K562 (cell line): ENCODE data around the gene MEAF6. TPM values are rescaled to one million over a fixed set of nuclear protein-coding genes. Genes with fewer than 3 reads are reported as not detected.

Experiments
- ATAC-seq: fragments of 200-7000 bp; cut with Tn5 transposase; 3 replicates; pipeline ENCODE4 v1.9.1; 2020; ENCODE audit warnings: moderate library complexity
- BruUV-seq: library from RNA; stranded (reverse); fragments of 400-500 nt; replicated peaks from 2 replicates; lab custom pipeline; 2021; lab: Mats Ljungman, UMichigan
- CTCF ChIA-PET: fragments of 300-600 bp; formaldehyde crosslinking; extraction: SDS; loops from one replicate; lab custom pipeline; 2021; ENCODE audit warnings: low intra/inter-chr PET ratio; lab: Yijun Ruan, JAX
- POLR2A ChIA-PET: fragments of 300-600, 350-650 bp; sonication (Branson Sonifier 250); formaldehyde crosslinking; extraction: SDS; loops from one replicate; lab custom pipeline; 2021; ENCODE audit warnings: antibody characterized with exemption, inconsistent platforms; lab: Yijun Ruan, JAX
- DNase-seq, 4 experiments: peaks; one replicate each; pipeline versions ENCODE4 v3.0.0 to v3.0.0-alpha.2; 2011 to 2018; ENCODE audit warnings: low spot score in 3 of 4, mixed read lengths in 3 of 4; ENCODE audit errors: extremely low read depth in 1 of 4
- FAIRE-seq: peaks from 2 replicates; lab custom pipeline; 2011; peaks lifted over from hg19 to GRCh38; lab: Jason Lieb, UNC
- H2AFZ ChIP-seq: 2 replicates; pipeline ENCODE4 v1.6.0; 2011; ENCODE audit warnings: low read depth, low read length, control low read depth, inconsistent platforms
- H3K27ac ChIP-seq: fragments of 200-600 bp; 3 replicates; pipeline ENCODE4 v1.8.0; 2011; ENCODE audit warnings: low read depth, mild to moderate bottlenecking, control low read depth, inconsistent platforms, low read length, moderate library complexity, mixed read lengths; ENCODE audit errors: extremely low read depth
- H3K27me3 ChIP-seq, 2 experiments: fragments of 300-600 bp in 1 of 2; 2 replicates in 1 of 2; 3 replicates in 1 of 2; pipeline versions ENCODE4 v1.6.0 to v1.8.0; 2011; ENCODE audit warnings: inconsistent platforms in 2 of 2, low read length in 2 of 2, mild to moderate bottlenecking in 1 of 2, mixed read lengths in 1 of 2, moderate library complexity in 1 of 2; ENCODE audit not compliant: control insufficient read depth in 2 of 2, insufficient read depth in 2 of 2
- H3K36me3 ChIP-seq: fragments of 300-600 bp; 3 replicates; pipeline ENCODE4 v1.8.0; 2011; ENCODE audit warnings: mild to moderate bottlenecking, low read length, inconsistent platforms; ENCODE audit not compliant: control insufficient read depth, insufficient read depth
- H3K4me1 ChIP-seq, 2 experiments: fragments of 200-600 bp in 1 of 2; replicated peaks in 1 of 2; 2 replicates in 1 of 2; 3 replicates in 1 of 2; pipeline versions ENCODE4 v1.5.1 to v1.8.0; 2011; ENCODE audit warnings: inconsistent platforms in 2 of 2, low read length in 2 of 2, mild to moderate bottlenecking in 1 of 2, mixed read lengths in 1 of 2, moderate library complexity in 1 of 2; ENCODE audit not compliant: control insufficient read depth in 2 of 2, insufficient read depth in 2 of 2
- H3K4me2 ChIP-seq: 2 replicates; pipeline ENCODE4 v1.6.1; 2011; ENCODE audit warnings: low read length, control low read depth, inconsistent platforms, mixed read lengths; ENCODE audit not compliant: insufficient read depth
- H3K4me3 ChIP-seq: fragments of 200-600 bp; sonication (generic), shearing (Covaris generic); 2 replicates; pipeline ENCODE4 v1.5.1; 2016; ENCODE audit warnings: control low read depth, inconsistent platforms
- H3K79me2 ChIP-seq: fragments of 200-600 bp; 3 replicates; pipeline ENCODE4 v1.8.0; 2011; ENCODE audit warnings: low read length, inconsistent platforms; ENCODE audit not compliant: control insufficient read depth, insufficient read depth
- H3K9ac ChIP-seq, 2 experiments: 2 replicates each; pipeline versions ENCODE4 v1.6.0 to v1.6.1; 2011; ENCODE audit warnings: low read depth in 2 of 2, low read length in 2 of 2, control low read depth in 1 of 2, inconsistent platforms in 1 of 2, mild to moderate bottlenecking in 1 of 2, mixed read lengths in 1 of 2; ENCODE audit not compliant: insufficient read depth in 1 of 2
- H3K9me1 ChIP-seq: one replicate; pipeline ENCODE4 v1.6.0; 2011; ENCODE audit warnings: inconsistent platforms, mild to moderate bottlenecking, low read length, moderate library complexity; ENCODE audit not compliant: control insufficient read depth, insufficient read depth
- H3K9me3 ChIP-seq: replicated peaks from 2 replicates; pipeline ENCODE4 v1.5.1; 2011; ENCODE audit warnings: low read depth, low read length, inconsistent platforms; ENCODE audit not compliant: control insufficient read depth, insufficient read depth
- H4K20me1 ChIP-seq: replicated peaks from 2 replicates; pipeline ENCODE4 v1.6.1; 2011; ENCODE audit warnings: low read length, inconsistent platforms, mixed read lengths; ENCODE audit not compliant: control insufficient read depth, insufficient read depth
- E2F4 ChIP-seq: sonication (generic); formaldehyde crosslinking; IDR thresholded peaks from 2 replicates; pipeline ENCODE4 v1.8.0; 2022; ENCODE audit warnings: mild to moderate bottlenecking, low read depth, missing genetic modification reagents
- ELF4 ChIP-seq: fragments of 450-650 bp; formaldehyde crosslinking; IDR thresholded peaks from 2 replicates; pipeline ENCODE4 v1.4.0; 2022; ENCODE audit warnings: missing genetic modification characterization
- HBP1 ChIP-seq: fragments of 450-650 bp; formaldehyde crosslinking; IDR thresholded peaks from 2 replicates; pipeline ENCODE4 v1.4.0; 2022; ENCODE audit warnings: missing genetic modification characterization
- LARP7 ChIP-seq: fragments of 450-650 bp; IDR thresholded peaks from 2 replicates; pipeline ENCODE4 v1.6.1; 2016
- TAF1 ChIP-seq: IDR thresholded peaks from 2 replicates; pipeline ENCODE4 v1.6.1; 2011; ENCODE audit warnings: mild to moderate bottlenecking, low read length, moderate library complexity; ENCODE audit not compliant: insufficient read depth, control insufficient read depth, severe bottlenecking; ENCODE audit errors: extremely low read depth
- THRB ChIP-seq: fragments of 450-650 bp; formaldehyde crosslinking; conservative IDR thresholded peaks from 2 replicates; pipeline ENCODE4 v1.4.0; 2022; ENCODE audit warnings: mild to moderate bottlenecking, missing genetic modification characterization
- TRIM25 ChIP-seq: fragments of 450-650 bp; IDR thresholded peaks from 2 replicates; pipeline ENCODE4 v1.7.0; 2016; ENCODE audit warnings: borderline replicate concordance
- ZBTB26 ChIP-seq: fragments of 450-650 bp; formaldehyde crosslinking; IDR thresholded peaks from 2 replicates; pipeline ENCODE4 v1.4.0; 2022; ENCODE audit warnings: missing genetic modification characterization
- ZNF830 ChIP-seq: fragments of 250-450 bp; sonication (Bioruptor Pico); IDR thresholded peaks from 2 replicates; pipeline ENCODE4 v1.5.0; 2021; ENCODE audit warnings: mild to moderate bottlenecking
- WGBS: fragments of 100-300 bp; shearing (Covaris generic); methylation state at CpG from one replicate; pipeline ENCODE4 v1.1.6; 2016; ENCODE audit warnings: low coverage, mixed read lengths; ENCODE audit not compliant: insufficient coverage; ENCODE audit errors: missing lambda C conversion rate; 5-methylcytosine and 5-hydroxymethylcytosine counted together
- in situ Hi-C: fragments of 300-500 bp; cut with MboI; formaldehyde crosslinking; loops from 4 replicates; pipeline ENCODE4 v1.15.0; 2018; ENCODE audit warnings: inconsistent platforms, mixed read lengths
- intact Hi-C: fragments of 100-400 bp; cut with micrococcal nuclease; formaldehyde crosslinking; loops from 2 replicates; pipeline ENCODE4 v1.14.2; 2022
- polyA plus RNA-seq, 8 experiments: library from polyadenylated mRNA; depleted of rRNA in 4 of 8; stranded (reverse) in 5 of 8; unstranded in 3 of 8; fragments of >200 nt; fragmentation: Nextera tagmentation in 2 of 8; fragmentation: Illumina TruSeq in 1 of 8; extraction: Ambion mirVana in 2 of 8; extraction: Trizol in 1 of 8; gene quantifications; 2 replicates each; pipeline versions ENCODE4 v1.2.1 to v1.2.3, GENCODE V29; 2011 to 2014; ENCODE audit warnings: inconsistent platforms in 1 of 8, missing spikeins in 1 of 8
- total RNA-seq, 7 experiments: library from RNA; depleted of rRNA in 6 of 7; stranded (reverse); fragments of >200 nt in 6 of 7; fragmentation: Illumina TruSeq in 2 of 7; extraction: Trizol in 2 of 7; gene quantifications; 2 replicates each; pipeline versions ENCODE4 v1.2.1 to v1.2.3, GENCODE V29; 2011 to 2021; ENCODE audit warnings: low replicate concordance in 1 of 7

The MEAF6 gene
- total and polyA plus RNA-seq, 9 of the 15 experiments (the other 6 are each of a cell fraction or from before 2014, with no cell fraction given) = 55.0 to 151 (median 92.3) TPM

GRCh38 chr1:37442644-37443043 is 71.9 kb downstream of the MEAF6 start:
- Histone ChIP-seq H3K36me3 (no peaks in the 10 kb centered on the region), H3K4me3 (no peak overlapping the region), H3K27me3 (peaks cover 2 to 33% of the 10 kb centered on the region in 2 experiments; a peak in 4 of 5 replicates), H3K27ac (no peak overlapping the region), H3K4me1 (no peaks in the 10 kb centered on the region; a peak in 2 of 5 replicates), H3K9ac (no peak overlapping the region), H3K9me1 (no peaks in the 10 kb centered on the region), H3K79me2 (no peaks in the 10 kb centered on the region), H2AFZ (no peak overlapping the region), H3K9me3 (no peaks in the 10 kb centered on the region), H3K4me2 (no peak overlapping the region), H4K20me1 (peaks cover 10% of the 10 kb centered on the region; the same call in 1 of the 2 replicates)
- ChIA-PET POLR2A (no interaction called here), CTCF (no interaction called here)
- ATAC-seq (no peak), DNase-seq (no peak), FAIRE-seq (peak; percentile 73)
- in situ Hi-C loops (no loop called here), intact Hi-C loops (no loop called here)
- no TSS peak for BruUV-seq
- no peak for TF ChIP-seq E2F4
- peak; percentile 72; the same call in 1 of the 2 replicates for TF ChIP-seq ZBTB26 (CRISPR knock-in tag)
- TF ChIP-seq THRB (CRISPR knock-in tag) = 0 out of 2 replicates have a peak, but pooled peaks have one; percentile 57
- no peak for TF ChIP-seq ZNF830
- peak; percentile 69; the same call in 1 of the 2 replicates for TF ChIP-seq LARP7
- TF ChIP-seq TRIM25 = peak; percentile 35; the same call in 1 of the 2 replicates
- TF ChIP-seq ELF4 (CRISPR knock-in tag) = 0 out of 2 replicates have a peak, but pooled peaks have one; percentile 46
- TF ChIP-seq TAF1 = no peak
- TF ChIP-seq HBP1 = peak; percentile 92; the same call in 1 of the 2 replicates
- WGBS = 3% methylated on average over 2 of the region's 2 CpGs
